CD4-positive, CD25-positive, alpha-beta regulatory T cell (primary cell): ENCODE data around the gene MLPH. TPM values are rescaled to one million over a fixed set of nuclear protein-coding genes. Genes with fewer than 3 reads are reported as not detected.

Experiments used
- ATAC-seq, 2 donors: fragments of 150-1000 bp; cut with Tn5 transposase; one replicate each; pipeline ENCODE4 v1.10.0; 2021; ENCODE audit warnings: low read depth in 2 of 2, moderate number of reproducible peaks in 2 of 2, moderate library complexity in 1 of 2
- DNase-seq, 3 donors: peaks; one replicate each; pipeline versions ENCODE4 v3.0.0 to v3.0.0-alpha.2; 2012 to 2022; ENCODE audit warnings: mixed read lengths in 1 of 3
- H3K27ac ChIP-seq: one replicate; pipeline ENCODE4 v1.7.0; 2013; ENCODE audit warnings: mild to moderate bottlenecking, low read length; ENCODE audit not compliant: insufficient read depth, poor library complexity, severe bottlenecking
- H3K27me3 ChIP-seq: one replicate; pipeline ENCODE4 v1.7.0; 2013; ENCODE audit warnings: low read length; ENCODE audit not compliant: control insufficient read depth, insufficient read depth
- H3K36me3 ChIP-seq: one replicate; pipeline ENCODE4 v1.7.0; 2013; ENCODE audit warnings: mild to moderate bottlenecking, low read length, moderate library complexity; ENCODE audit not compliant: control insufficient read depth, insufficient read depth
- H3K4me1 ChIP-seq: 2 replicates; pipeline ENCODE4 v1.7.0; 2013; ENCODE audit warnings: mild to moderate bottlenecking, low read length; ENCODE audit not compliant: insufficient read depth, control insufficient read depth, poor library complexity, severe bottlenecking
- H3K4me3 ChIP-seq: one replicate; pipeline ENCODE4 v1.7.0; 2013; ENCODE audit warnings: low read depth, mild to moderate bottlenecking, low read length, moderate library complexity
- H3K9me3 ChIP-seq, 2 experiments: 1 replicate in 1 of 2; 2 replicates in 1 of 2; pipeline ENCODE4 v1.7.0; 2013; ENCODE audit warnings: low read length in 2 of 2, mild to moderate bottlenecking in 1 of 2, moderate library complexity in 1 of 2; ENCODE audit not compliant: control insufficient read depth in 2 of 2
- H3K27ac Mint-ChIP-seq, 3 donors: one replicate each; pipeline ENCODE4 v1.8.0; 2020 to 2022; ENCODE audit warnings: mild to moderate bottlenecking in 3 of 3, mixed read lengths in 3 of 3, moderate library complexity in 2 of 3
- H3K27me3 Mint-ChIP-seq: one replicate; pipeline ENCODE4 v1.8.0; 2022; ENCODE audit warnings: mild to moderate bottlenecking, mixed read lengths
- H3K36me3 Mint-ChIP-seq: one replicate; pipeline ENCODE4 v1.8.0; 2020; ENCODE audit warnings: mixed read lengths
- H3K4me1 Mint-ChIP-seq, 4 donors: one replicate each; pipeline ENCODE4 v1.8.0; 2020 to 2022; ENCODE audit warnings: mixed read lengths in 4 of 4, mild to moderate bottlenecking in 1 of 4
- H3K4me3 Mint-ChIP-seq, 4 donors: one replicate each; pipeline ENCODE4 v1.8.0; 2020 to 2022; ENCODE audit warnings: mild to moderate bottlenecking in 4 of 4, mixed read lengths in 4 of 4, moderate library complexity in 3 of 4
- H3K9me3 Mint-ChIP-seq, 7 donors: one replicate each; pipeline ENCODE4 v1.8.0; 2020 to 2022; ENCODE audit warnings: mixed read lengths in 7 of 7, mild to moderate bottlenecking in 3 of 7, moderate library complexity in 2 of 7
- polyA plus RNA-seq, 4 donors: library from polyadenylated mRNA; unstranded; fragments of 300-500 nt; fragmentation: Illumina TruSeq; gene quantifications; one replicate each; pipeline ENCODE4 v1.2.3, GENCODE V29; 2021
- total RNA-seq: library from RNA; stranded (reverse); gene quantifications from one replicate; pipeline ENCODE4 v1.2.3, GENCODE V29; 2022

The MLPH gene
- total and polyA plus RNA-seq, 5 donors from 2014 or later = 0.47 TPM; not detected in 4

DNA sequence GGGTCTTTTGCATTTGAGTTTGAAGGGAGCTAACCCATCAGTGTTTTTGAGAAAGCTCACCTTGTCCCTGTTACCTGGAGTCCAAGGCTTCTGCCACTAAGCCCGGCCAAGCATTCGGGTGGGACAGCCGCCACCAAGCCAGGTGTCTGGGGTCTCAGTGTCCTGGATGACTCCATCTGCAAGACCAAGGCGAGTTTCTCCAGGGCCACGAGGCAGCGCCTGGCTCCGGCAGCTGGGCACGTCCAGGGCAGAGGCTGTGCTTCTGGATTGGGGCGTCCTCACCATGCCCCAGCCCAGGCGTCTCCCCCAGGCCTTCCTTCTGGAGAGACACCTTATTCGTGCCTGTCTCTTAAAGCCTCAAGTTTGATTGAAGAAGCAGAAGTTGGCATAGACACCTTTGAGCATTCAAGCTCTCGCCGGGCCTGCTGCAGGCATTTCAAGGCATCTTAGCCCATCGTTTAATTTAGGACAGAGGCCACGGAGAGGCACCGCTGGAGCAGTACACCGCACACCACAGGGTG lies 24.9 kb downstream of the MLPH start:
- H3K27me3 ChIP-seq = peaks cover 1% of the 10 kb centered on the region
- Mint-ChIP-seq H3K27ac (no peak overlapping the region), H3K9me3 (no peaks in the 10 kb centered on the region), H3K4me1 (no peaks in the 10 kb centered on the region), H3K36me3 (no peaks in the 10 kb centered on the region), H3K27me3 (peaks cover 14% of the 10 kb centered on the region), H3K4me3 (no peak overlapping the region)
- H3K4me3 ChIP-seq = no peak overlapping the region
- H3K4me1 ChIP-seq = no peaks in the 10 kb centered on the region
- H3K27ac ChIP-seq = no peak overlapping the region
- no peak for DNase-seq
- H3K9me3 ChIP-seq = no peaks in the 10 kb centered on the region
- H3K36me3 ChIP-seq = no peaks in the 10 kb centered on the region
- ATAC-seq = no peak

DNA sequence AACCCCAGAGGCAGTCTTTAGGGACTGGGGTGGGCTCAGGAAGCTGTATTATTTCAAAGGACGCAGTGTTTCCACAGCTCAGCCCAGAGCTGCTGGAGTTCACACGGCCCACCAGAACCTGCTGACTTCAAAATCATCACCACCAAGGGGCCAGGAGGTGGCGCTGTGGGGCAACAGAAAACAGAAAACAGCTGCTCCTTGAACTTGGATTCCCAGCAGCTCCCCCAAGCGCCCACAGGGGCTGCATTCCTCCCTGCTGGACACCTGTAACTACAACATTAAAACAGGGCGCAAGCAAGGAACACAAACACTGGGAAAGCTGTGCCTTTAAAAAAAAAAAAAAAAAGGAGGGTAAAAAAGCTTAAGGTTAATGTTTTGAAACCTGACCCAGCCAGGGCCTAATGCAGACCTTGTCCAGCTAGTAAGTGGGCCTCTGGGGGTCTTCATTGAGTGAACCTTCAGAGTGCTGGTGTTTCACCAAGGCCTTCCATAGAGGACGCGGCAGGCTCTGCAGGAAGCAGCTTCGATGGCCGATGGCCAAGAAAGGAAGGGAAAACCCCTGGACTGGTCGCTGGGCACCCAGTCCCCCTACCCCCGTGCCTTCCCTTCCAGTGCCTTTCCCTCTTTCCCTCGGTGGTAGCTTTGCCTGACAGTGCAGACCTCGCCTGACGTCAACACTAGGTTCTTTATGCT lies 25.9 kb downstream of the MLPH start:
- Mint-ChIP-seq H3K36me3 (no peaks in the 10 kb centered on the region), H3K4me1 (no peaks in the 10 kb centered on the region), H3K4me3 (no peak overlapping the region), H3K27me3 (peaks cover 10% of the 10 kb centered on the region), H3K9me3 (no peaks in the 10 kb centered on the region), H3K27ac (no peak overlapping the region)
- Histone ChIP-seq H3K4me1 (no peaks in the 10 kb centered on the region), H3K36me3 (no peaks in the 10 kb centered on the region), H3K27ac (no peak overlapping the region), H3K27me3 (peaks cover 1% of the 10 kb centered on the region), H3K4me3 (no peak overlapping the region), H3K9me3 (no peaks in the 10 kb centered on the region)
- ATAC-seq = peak; percentile 53 to 62
- peak; percentile 51 to 79 (median 67) for DNase-seq

DNA sequence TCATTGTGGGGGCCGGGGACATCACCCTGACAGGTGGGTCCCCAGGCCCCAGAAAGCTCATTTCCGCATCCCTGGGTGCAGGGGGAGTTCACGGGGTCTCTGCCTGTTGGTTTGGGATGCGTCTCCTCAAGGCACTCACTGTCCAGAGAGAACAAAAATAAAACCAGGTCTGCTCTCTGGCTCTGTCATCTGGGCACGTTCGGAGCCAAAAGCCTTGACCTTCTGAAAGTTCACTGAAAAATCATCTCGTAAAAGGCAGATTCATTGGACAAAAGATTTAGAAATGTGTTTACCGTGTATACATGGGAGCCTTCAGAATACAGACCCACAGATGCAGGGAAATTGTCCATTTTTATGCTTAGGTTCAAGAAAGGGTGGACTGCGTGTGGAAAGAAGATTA lies 26.6 kb downstream of the MLPH start:
- ATAC-seq (no peak), DNase-seq (no peak)
- H3K27ac Mint-ChIP-seq = no peak overlapping the region
- H3K4me3 Mint-ChIP-seq = no peak overlapping the region
- Histone ChIP-seq H3K4me1 (no peaks in the 10 kb centered on the region), H3K27ac (no peak overlapping the region), H3K36me3 (no peaks in the 10 kb centered on the region), H3K27me3 (no peaks in the 10 kb centered on the region), H3K4me3 (no peak overlapping the region), H3K9me3 (no peaks in the 10 kb centered on the region)
- H3K4me1 Mint-ChIP-seq = no peaks in the 10 kb centered on the region
- no peaks in the 10 kb centered on the region for H3K9me3 Mint-ChIP-seq
- H3K36me3 Mint-ChIP-seq = no peaks in the 10 kb centered on the region
- peaks cover 3% of the 10 kb centered on the region for H3K27me3 Mint-ChIP-seq

DNA sequence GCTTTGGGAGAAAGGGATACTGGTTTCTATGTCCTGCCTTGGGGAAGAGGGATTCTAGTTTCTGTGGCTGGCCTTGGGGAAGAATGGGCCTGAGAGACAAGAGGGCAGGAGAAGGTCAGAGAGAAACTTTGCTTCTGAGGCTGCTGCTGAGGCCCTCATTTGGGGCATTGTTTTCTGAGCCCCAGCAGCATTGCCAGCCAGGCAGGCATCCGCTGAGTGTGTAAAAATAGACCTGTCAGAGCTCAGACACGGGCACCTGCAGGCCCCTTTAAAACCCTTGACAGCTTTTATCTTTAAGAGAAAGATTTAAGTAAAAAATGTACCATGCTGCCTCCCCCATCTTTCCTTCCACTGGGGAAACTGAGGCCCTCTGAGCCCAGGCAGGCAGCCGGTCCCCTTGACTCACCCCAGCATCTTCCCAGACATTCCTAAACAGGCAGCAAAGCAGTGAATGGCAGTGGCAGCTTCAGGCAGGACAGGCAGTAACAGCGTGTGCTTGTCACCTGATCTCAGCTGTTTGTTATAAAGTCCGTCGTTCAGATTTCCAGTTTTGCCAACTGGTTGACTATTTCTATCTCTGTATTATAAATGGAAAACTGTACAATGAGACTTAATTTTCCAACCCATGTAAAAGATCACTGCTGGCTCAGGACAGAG lies 27.6 kb downstream of the MLPH start:
- no peak for DNase-seq
- Mint-ChIP-seq H3K36me3 (no peaks in the 10 kb centered on the region), H3K27me3 (no peaks in the 10 kb centered on the region), H3K4me3 (no peak overlapping the region), H3K4me1 (no peaks in the 10 kb centered on the region), H3K9me3 (no peaks in the 10 kb centered on the region), H3K27ac (peak overlapping the region in 1 of 3 donors; percentile 21)
- H3K27me3 ChIP-seq = no peaks in the 10 kb centered on the region
- no peak overlapping the region for H3K4me3 ChIP-seq
- no peaks in the 10 kb centered on the region for H3K4me1 ChIP-seq
- H3K9me3 ChIP-seq = no peaks in the 10 kb centered on the region
- no peak overlapping the region for H3K27ac ChIP-seq
- ATAC-seq = no peak
- H3K36me3 ChIP-seq = no peaks in the 10 kb centered on the region

DNA sequence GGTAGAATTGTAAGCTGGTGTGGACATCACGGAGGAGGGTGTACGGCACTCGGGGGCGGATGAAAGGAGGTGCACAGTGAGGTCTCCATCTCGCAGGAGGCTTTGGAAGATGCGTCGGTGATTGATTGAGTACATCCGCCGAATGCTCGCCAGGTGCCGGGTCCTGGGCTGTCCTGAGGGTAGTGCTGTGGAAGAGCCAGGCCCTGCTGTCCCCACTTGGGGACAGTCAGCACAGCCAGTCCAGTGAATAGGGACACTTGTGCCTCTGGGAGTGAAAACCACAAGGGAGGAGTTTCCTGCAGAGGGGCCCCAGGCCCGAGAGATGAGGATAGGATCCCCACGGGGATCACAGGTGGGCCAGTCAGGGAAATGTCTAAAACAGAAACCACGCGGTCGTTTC lies 28.1 kb downstream of the MLPH start:
- Mint-ChIP-seq H3K9me3 (no peaks in the 10 kb centered on the region), H3K27me3 (no peaks in the 10 kb centered on the region), H3K27ac (no peak overlapping the region), H3K4me3 (no peak overlapping the region), H3K36me3 (no peaks in the 10 kb centered on the region), H3K4me1 (no peaks in the 10 kb centered on the region)
- no peak for DNase-seq
- no peaks in the 10 kb centered on the region for H3K9me3 ChIP-seq
- no peak for ATAC-seq
- no peaks in the 10 kb centered on the region for H3K36me3 ChIP-seq
- no peaks in the 10 kb centered on the region for H3K27me3 ChIP-seq
- H3K4me1 ChIP-seq = no peaks in the 10 kb centered on the region
- no peak overlapping the region for H3K27ac ChIP-seq
- H3K4me3 ChIP-seq = no peak overlapping the region

DNA sequence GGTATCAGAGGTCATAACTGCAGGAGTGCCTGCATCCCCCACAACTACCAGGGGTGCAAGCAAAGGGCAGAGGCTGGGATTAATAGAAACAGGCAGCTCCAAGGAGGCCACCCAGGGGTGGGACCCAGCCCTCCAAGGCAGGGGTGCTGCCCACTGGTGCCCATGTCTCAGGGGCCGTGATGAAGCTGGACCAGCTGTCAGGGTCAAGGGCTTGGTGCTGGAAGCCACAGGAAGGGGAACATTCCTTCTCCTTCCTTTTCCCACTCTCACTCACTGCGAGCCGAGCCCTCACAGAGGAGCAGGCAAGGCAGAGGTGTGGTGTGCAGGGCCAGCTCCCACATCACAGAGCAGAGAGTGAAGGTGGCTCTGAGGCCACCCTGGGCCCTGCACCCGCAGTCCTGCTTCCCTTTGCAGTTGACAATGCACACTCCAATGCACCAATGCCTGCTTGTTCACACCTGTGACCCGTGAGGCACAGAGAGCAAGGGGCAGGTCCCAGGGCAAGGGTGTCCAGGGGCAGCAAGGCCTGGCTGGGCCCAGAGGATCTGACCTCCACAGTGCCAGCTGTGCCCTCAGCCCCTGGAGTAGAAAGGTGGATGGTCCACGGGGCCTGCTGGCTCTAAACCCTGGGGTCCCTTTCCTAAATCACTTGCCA lies 28.7 kb downstream of the MLPH start:
- ATAC-seq = no peak
- no peak overlapping the region for H3K27ac Mint-ChIP-seq
- Histone ChIP-seq H3K4me3 (no peak overlapping the region), H3K27ac (no peak overlapping the region), H3K4me1 (no peaks in the 10 kb centered on the region), H3K36me3 (no peaks in the 10 kb centered on the region), H3K27me3 (no peaks in the 10 kb centered on the region), H3K9me3 (no peaks in the 10 kb centered on the region)
- H3K27me3 Mint-ChIP-seq = no peaks in the 10 kb centered on the region
- H3K4me3 Mint-ChIP-seq = no peak overlapping the region
- H3K9me3 Mint-ChIP-seq = no peaks in the 10 kb centered on the region
- no peak for DNase-seq
- H3K4me1 Mint-ChIP-seq = no peaks in the 10 kb centered on the region
- no peaks in the 10 kb centered on the region for H3K36me3 Mint-ChIP-seq

DNA sequence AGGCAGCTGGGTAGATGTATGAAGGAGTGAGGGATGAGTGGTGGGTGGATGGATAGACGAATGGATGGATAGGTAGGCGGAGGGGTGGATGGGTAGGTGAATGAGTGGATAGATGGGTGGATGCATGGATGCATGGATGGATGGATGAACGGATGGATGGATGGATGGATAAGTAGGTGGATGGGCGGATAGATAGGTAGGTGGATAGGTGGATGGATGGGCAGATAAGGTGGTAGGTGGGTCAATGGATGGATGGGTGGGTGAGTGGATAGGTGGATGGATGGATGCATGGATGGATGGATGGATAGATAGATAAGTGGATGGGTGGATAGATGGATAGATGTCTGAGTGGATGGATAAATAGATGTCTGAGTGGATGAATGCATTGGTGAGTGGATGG lies 30.1 kb downstream of the MLPH start:
- Histone ChIP-seq H3K27ac (no peak overlapping the region), H3K9me3 (no peaks in the 10 kb centered on the region), H3K4me1 (no peaks in the 10 kb centered on the region), H3K27me3 (no peaks in the 10 kb centered on the region), H3K36me3 (no peaks in the 10 kb centered on the region), H3K4me3 (no peak overlapping the region)
- DNase-seq (no peak), ATAC-seq (no peak)
- Mint-ChIP-seq H3K4me3 (no peak overlapping the region), H3K36me3 (no peaks in the 10 kb centered on the region), H3K9me3 (no peaks in the 10 kb centered on the region), H3K27me3 (no peaks in the 10 kb centered on the region), H3K27ac (peak overlapping the region in 1 of 3 donors; percentile 61), H3K4me1 (no peaks in the 10 kb centered on the region)
